NCI-H748 (cell line): ENCODE measurements around the gene CIZ1.

Experiments used
- DNase-seq: peaks from one replicate; lab custom pipeline; 2025; ENCODE audit not compliant: unreplicated experiment; lab: John Stamatoyannopoulos, UW

The CIZ1 gene

GRCh38 chr9:128163523-128164306 lies 27.7 kb downstream of the CIZ1 start:
- no peak for DNase-seq

DNA sequence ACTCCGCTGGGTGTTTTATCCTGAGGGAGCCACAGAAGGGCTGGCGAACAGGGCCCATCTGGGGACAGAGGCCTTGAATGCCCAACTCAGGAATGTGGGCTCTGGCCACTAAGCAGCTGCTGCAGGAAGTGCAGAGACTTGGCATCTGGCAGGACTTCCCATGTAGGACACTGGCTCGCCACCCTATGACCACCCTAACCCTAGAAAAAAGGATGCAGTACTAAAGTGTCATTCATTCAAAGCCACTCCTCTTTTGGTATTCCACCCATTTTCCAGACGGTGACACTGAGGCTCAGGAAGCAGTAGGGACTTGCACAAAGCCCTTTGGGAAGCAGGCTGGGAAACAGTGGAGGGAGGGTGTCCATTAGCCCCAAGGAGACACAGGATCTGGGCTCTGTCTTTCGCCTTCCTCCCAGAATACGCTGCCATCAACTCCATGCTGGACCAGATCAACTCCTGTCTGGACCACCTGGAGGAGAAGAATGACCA lies 28.3 kb downstream of the CIZ1 start:
- DNase-seq = no peak

GRCh38 chr9:128162215-128163026 lies 29.0 kb downstream of the CIZ1 start:
- DNase-seq = no peak

GRCh38 chr9:128161215-128161902 lies 30.0 kb downstream of the CIZ1 start:
- peak; percentile 35 for DNase-seq

- peak; percentile 57 for DNase-seq
These were observed 30.8 kb downstream of the CIZ1 start for GRCh38 chr9:128160603-128160987.

DNA sequence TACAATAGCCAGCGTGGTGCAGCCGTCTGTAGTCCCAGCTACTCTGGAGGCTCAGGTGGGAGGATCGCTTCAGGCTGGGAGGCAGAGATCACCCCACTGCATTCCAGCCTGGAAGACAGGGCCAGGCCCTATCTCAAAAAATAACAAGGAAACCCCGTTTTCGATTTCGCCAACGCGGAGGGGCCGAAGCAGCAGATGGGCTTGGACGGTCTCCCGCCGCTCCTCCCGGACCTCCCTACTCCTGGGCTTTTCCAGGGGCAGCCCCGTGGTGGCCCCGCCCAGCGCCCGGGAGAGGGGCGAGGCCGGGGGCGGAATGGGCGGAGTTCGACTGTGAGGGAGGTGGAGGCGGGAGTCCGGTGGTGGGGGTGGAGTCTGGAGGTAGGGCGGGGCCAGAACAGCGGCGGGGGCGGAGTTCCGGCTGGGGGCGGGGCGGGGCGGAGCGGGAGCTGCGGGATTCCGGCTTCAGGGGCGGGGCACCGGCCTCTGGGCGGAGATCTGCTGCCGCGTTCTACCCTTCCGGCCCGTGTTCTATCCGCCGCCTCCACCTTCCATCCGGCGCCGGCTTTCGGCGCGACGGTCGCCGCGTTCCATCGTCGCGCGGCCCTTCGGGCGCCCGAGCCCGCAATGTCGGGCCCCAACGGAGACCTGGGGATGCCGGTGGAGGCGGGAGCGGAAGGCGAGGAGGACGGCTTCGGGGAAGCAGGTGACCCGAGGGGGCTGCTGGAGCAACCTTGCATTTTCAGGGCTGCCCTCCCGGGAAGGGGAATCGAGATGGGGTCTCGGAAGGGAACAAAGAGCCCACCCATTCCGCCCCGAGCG lies 31.4 kb downstream of the CIZ1 start, which contains the start of gene BBLN:
TSS of gene BBLN (plus strand) at position 482 of the 819 bp plus-strand sequence. CDS start at position 625, 143 bp downstream.
- DNase-seq = peak; percentile 96

DNA sequence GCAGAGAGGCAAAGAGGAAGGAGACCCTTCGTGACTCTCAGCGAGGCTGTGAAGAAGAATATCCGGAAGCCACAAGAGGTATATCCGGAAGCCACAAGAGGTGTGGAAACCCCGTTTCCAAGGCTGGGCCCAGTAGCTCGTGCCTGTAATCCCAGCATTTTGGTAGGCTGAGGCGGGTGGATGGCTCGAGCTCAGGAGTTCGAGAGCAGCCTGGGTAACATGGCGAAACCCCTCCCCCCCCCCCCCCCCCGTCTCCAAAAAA lies 31.9 kb downstream of the CIZ1 start:
- no peak for DNase-seq

GRCh38 chr9:128155736-128156500 lies 35.5 kb downstream of the CIZ1 start:
- DNase-seq = no peak

- DNase-seq = no peak
These were observed 37.3 kb downstream of the CIZ1 start for GRCh38 chr9:128153947-128154695.

DNA sequence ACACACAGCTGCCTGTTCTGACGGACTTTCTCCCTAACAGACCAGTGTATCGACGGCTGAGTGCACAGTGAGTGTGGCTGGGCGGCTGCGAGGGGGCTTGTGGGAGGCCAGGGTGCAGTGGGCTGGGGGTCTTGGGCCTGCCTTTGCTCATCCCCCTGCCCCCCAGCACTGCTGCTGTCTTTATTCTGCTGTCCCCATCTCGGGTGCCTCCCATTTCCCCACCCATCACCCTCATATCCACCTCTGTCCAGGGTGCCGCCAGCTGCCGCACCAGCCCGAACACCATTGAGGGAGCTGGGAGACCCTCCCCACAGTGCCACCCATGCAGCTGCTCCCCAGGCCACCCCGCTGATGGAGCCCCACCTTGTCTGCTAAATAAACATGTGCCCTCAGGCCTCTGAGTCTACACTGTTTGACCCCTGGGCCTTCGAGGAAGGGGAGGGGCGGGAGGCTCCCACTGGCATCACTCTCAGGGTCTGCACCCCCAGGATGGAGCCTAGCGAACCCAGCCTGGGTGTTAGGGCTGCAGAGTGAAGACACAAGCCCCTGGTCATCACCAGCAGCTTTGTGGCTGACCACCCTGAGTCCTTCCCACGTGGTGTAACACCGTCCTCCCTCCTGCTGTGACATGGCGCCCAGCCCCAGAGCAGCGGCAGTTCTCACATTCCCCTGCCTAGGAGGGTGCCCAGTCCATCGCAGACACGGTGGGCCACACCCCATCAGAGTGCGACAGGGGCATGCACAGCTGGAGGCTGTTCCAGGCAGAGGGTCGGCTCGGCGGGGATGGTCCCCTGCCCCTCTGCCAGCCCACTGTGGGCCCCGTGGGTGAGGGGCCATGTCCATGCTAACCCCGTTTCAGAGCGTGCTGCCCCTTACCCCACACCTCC lies 38.1 kb downstream of the CIZ1 start:
- DNase-seq = no peak

GRCh38 chr9:128152133-128153059 lies 39.0 kb downstream of the CIZ1 start:
- no peak for DNase-seq

DNA sequence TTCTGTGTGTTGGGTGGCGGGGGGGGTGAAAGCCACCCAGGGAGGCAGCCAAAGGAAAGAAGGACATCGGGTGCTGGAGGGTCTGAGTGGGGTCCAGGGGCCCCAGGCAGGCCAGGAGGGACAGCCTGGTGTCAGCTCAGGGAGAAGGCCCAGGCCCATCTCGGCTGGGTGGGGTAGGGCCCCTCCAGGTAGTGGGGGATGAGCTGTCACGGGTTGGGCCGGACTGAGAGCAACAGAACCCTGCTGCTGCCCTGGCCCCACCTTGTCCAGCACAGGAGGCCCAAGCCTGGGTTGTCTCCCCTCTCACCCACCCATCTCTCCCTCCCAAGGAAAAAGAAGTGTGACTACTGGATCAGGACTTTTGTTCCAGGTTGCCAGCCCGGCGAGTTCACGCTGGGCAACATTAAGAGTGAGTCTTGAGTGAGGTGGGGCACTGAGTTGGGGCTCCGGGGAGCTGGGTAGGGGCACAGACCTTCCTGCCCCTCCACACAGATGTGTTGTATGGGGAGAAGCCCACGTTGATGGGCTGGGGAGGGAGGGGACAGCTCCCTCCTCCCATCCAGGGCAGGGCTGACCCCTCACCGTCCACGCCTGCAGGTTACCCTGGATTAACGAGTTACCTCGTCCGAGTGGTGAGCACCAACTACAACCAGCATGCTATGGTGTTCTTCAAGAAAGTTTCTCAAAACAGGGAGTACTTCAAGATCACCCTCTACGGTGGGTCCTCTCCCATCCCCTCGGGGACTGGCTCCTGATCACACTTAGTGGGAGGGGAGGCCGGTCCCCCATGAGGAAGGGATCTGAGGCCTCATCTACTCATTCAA lies 39.9 kb downstream of the CIZ1 start:
- no peak for DNase-seq

- DNase-seq = peak; percentile 31
These were observed 40.6 kb downstream of the CIZ1 start for GRCh38 chr9:128150594-128151308.

GRCh38 chr9:128149951-128150593 lies 41.3 kb downstream of the CIZ1 start:
- no peak for DNase-seq

- no peak for DNase-seq
These were observed 42.2 kb downstream of the CIZ1 start, which contains the start of gene LCN2 for GRCh38 chr9:128149001-128149701. Gene LCN2 (plus strand): TSS chr9:128149453. CDS start chr9:128149526, 73 bp downstream.
